Tibial nerve (tissue), 4 donors: Measurements from ENCODE around the gene RIN3. TPM values are rescaled to one million over a fixed set of nuclear protein-coding genes. Genes with fewer than 3 reads are reported as not detected.
A peak's percentile ranks its signal among the peaks of the same experiment; 100 is the strongest.

Source experiments
- DNase-seq, 2 donors: peaks; one replicate each; pipeline ENCODE4 v3.0.0-alpha.2; 2019; ENCODE audit warnings: low spot score in 2 of 2
- H3K27ac ChIP-seq, 4 donors: fragments of 200-600 bp; sonication (generic) in 3 of 4; one replicate each; pipeline ENCODE4 v1.5.1; 2017 to 2019; ENCODE audit warnings: mild to moderate bottlenecking in 1 of 4
- H3K27me3 ChIP-seq, 2 donors: fragments of 200-600 bp; sonication (generic) in 1 of 2; one replicate each; pipeline versions ENCODE4 v1.5.1 to v1.6.0; 2017 to 2019
- H3K36me3 ChIP-seq, 3 donors: fragments of 200-600 bp; sonication (generic); one replicate each; pipeline ENCODE4 v1.5.1; 2018 to 2019
- H3K4me1 ChIP-seq, 4 donors: fragments of 200-600 bp; sonication (generic) in 3 of 4; one replicate each; pipeline ENCODE4 v1.5.1; 2017 to 2019
- H3K4me3 ChIP-seq, 4 donors: fragments of 200-600 bp; sonication (generic) in 3 of 4; one replicate each; pipeline ENCODE4 v1.5.1; 2017 to 2019; ENCODE audit warnings: mild to moderate bottlenecking in 1 of 4, moderate library complexity in 1 of 4
- H3K9me3 ChIP-seq, 4 donors: fragments of 200-600 bp; sonication (generic) in 3 of 4; one replicate each; pipeline ENCODE4 v1.5.1; 2017 to 2019
- CTCF ChIP-seq, 5 experiments: fragments of 200-600 bp in 3 of 5; fragments of 450-650 bp in 2 of 5; sonication (generic) in 3 of 5; IDR thresholded peaks; one replicate each; pipeline ENCODE4 v1.5.1; 2016 to 2019; ENCODE audit warnings: antibody characterized with exemption in 5 of 5, mild to moderate bottlenecking in 3 of 5, moderate library complexity in 2 of 5
- EP300 ChIP-seq, 2 donors: sonication (generic); formaldehyde crosslinking; IDR thresholded peaks; one replicate each; pipeline ENCODE4 v1.6.1; 2017; ENCODE audit warnings: antibody characterized with exemption in 2 of 2, mild to moderate bottlenecking in 1 of 2
- POLR2A ChIP-seq, 2 donors: fragments of 450-650 bp; IDR thresholded peaks; one replicate each; pipeline ENCODE4 v1.6.1; 2017; ENCODE audit warnings: antibody characterized with exemption in 2 of 2, mild to moderate bottlenecking in 2 of 2, moderate library complexity in 2 of 2
- WGBS, 2 donors: methylation state at CpG; one replicate each; pipeline ENCODE4 v1.1.5; 2018; 5-methylcytosine and 5-hydroxymethylcytosine counted together
- total RNA-seq, 4 donors: library from RNA; depleted of rRNA; stranded (reverse); fragments of >200 nt; gene quantifications; one replicate each; pipeline ENCODE4 v1.1.0, GENCODE V29; 2016

RIN3 gene
- total RNA-seq, 4 donors from 2014 or later, result 14.2 to 34.2 (median 15.5) TPM

GRCh38 chr14:92497391-92497790 lies 16.2 kb upstream of the RIN3 start:
- WGBS, 2 donors, result 77 to 79% methylated on average over 8 of the region's 8 CpGs
- Histone ChIP-seq H3K27ac (no peak overlapping the region), H3K27me3 (no peaks in the 10 kb centered on the region), H3K4me1 (peaks cover 0 to 15% (median 3%) of the 10 kb centered on the region in 4 donors), H3K4me3 (no peak overlapping the region), H3K9me3 (no peaks in the 10 kb centered on the region), H3K36me3 (peaks cover 0 to 15% (median 0%) of the 10 kb centered on the region in 3 donors)
- TF ChIP-seq EP300 (IDR thresholded peaks at IDR 0.05) (no peak), POLR2A (IDR thresholded peaks at IDR 0.05) (no peak), CTCF (IDR thresholded peaks at IDR 0.05) (no peak)
- no peak for DNase-seq

- WGBS, 2 donors, result 93 to 97% methylated on average over 3 of the region's 3 CpGs
- TF ChIP-seq CTCF (IDR thresholded peaks at IDR 0.05) (no peak), EP300 (IDR thresholded peaks at IDR 0.05) (no peak), POLR2A (IDR thresholded peaks at IDR 0.05) (no peak)
- H3K4me3 ChIP-seq, result no peak overlapping the region
- no peaks in the 10 kb centered on the region for H3K9me3 ChIP-seq
- no peak for DNase-seq
- peaks cover 0 to 17% (median 4%) of the 10 kb centered on the region in 4 donors for H3K4me1 ChIP-seq
- H3K27ac ChIP-seq, result no peak overlapping the region
- H3K27me3 ChIP-seq, result no peaks in the 10 kb centered on the region
- no peaks in the 10 kb centered on the region for H3K36me3 ChIP-seq
Observed at GRCh38 chr14:92499234-92499633, 14.3 kb upstream of the RIN3 start.

- H3K36me3 ChIP-seq, result no peaks in the 10 kb centered on the region
- DNase-seq, result peak in 1 of 2 donors; percentile 59
- H3K4me3 ChIP-seq, result no peak overlapping the region
- no peak for TF ChIP-seq CTCF (IDR thresholded peaks at IDR 0.05)
- TF ChIP-seq POLR2A (IDR thresholded peaks at IDR 0.05), result no peak
- TF ChIP-seq EP300 (IDR thresholded peaks at IDR 0.05), result no peak
- H3K4me1 ChIP-seq, result peaks cover 0 to 17% (median 4%) of the 10 kb centered on the region in 4 donors
- H3K27me3 ChIP-seq, result no peaks in the 10 kb centered on the region
- 30 to 48% methylated on average over 6 of the region's 6 CpGs for WGBS, 2 donors
- peak overlapping the region in 2 of 4 donors; percentile 18 to 25 for H3K27ac ChIP-seq
- H3K9me3 ChIP-seq, result no peaks in the 10 kb centered on the region
Observed at GRCh38 chr14:92500491-92500941, 13.1 kb upstream of the RIN3 start.

GRCh38 chr14:92501891-92502351 lies 11.7 kb upstream of the RIN3 start:
- Histone ChIP-seq H3K4me3 (no peak overlapping the region), H3K36me3 (no peaks in the 10 kb centered on the region), H3K27ac (no peak overlapping the region), H3K4me1 (peaks cover 0 to 17% (median 4%) of the 10 kb centered on the region in 4 donors), H3K27me3 (no peaks in the 10 kb centered on the region), H3K9me3 (no peaks in the 10 kb centered on the region)
- TF ChIP-seq POLR2A (IDR thresholded peaks at IDR 0.05) (no peak), EP300 (IDR thresholded peaks at IDR 0.05) (no peak), CTCF (IDR thresholded peaks at IDR 0.05) (no peak)
- no peak for DNase-seq
- WGBS, 2 donors, result 49 to 62% methylated on average over 5 of the region's 5 CpGs

GRCh38 chr14:92502541-92503286 lies 10.9 kb upstream of the RIN3 start:
- TF ChIP-seq POLR2A (IDR thresholded peaks at IDR 0.05) (no peak), CTCF (IDR thresholded peaks at IDR 0.05) (no peak), EP300 (IDR thresholded peaks at IDR 0.05) (no peak)
- no peaks in the 10 kb centered on the region for H3K27me3 ChIP-seq
- DNase-seq, result no peak
- H3K4me1 ChIP-seq, result peaks cover 0 to 17% (median 4%) of the 10 kb centered on the region in 4 donors
- H3K27ac ChIP-seq, result no peak overlapping the region
- no peaks in the 10 kb centered on the region for H3K9me3 ChIP-seq
- 89 to 91% methylated on average over 9 of the region's 9 CpGs for WGBS, 2 donors
- H3K36me3 ChIP-seq, result no peaks in the 10 kb centered on the region
- H3K4me3 ChIP-seq, result no peak overlapping the region
